Breast epithelium (tissue), 3 donors: Measurements from ENCODE around the gene CCDC92B.

Experiments used
- CTCF ChIP-seq, 3 donors: fragments of 450-650 bp; IDR thresholded peaks; one replicate each; pipeline ENCODE4 v1.5.1; 2016 to 2017; ENCODE audit warnings: antibody characterized with exemption in 3 of 3, mild to moderate bottlenecking in 3 of 3, moderate library complexity in 3 of 3
- POLR2A ChIP-seq: fragments of 450-650 bp; IDR thresholded peaks from one replicate; pipeline ENCODE4 v1.6.1; 2016; ENCODE audit warnings: antibody characterized with exemption, mild to moderate bottlenecking, moderate library complexity
- POLR2AphosphoS5 ChIP-seq, 3 donors: sonication (generic); formaldehyde crosslinking; IDR thresholded peaks; one replicate each; pipeline ENCODE4 v1.6.1; 2017; ENCODE audit warnings: antibody characterized with exemption in 3 of 3

- no peak for TF ChIP-seq CTCF (IDR thresholded peaks at IDR 0.05)
- no peak for TF ChIP-seq POLR2A
- TF ChIP-seq POLR2AphosphoS5 (IDR thresholded peaks at IDR 0.05): no peak
These were observed 26.8 kb downstream of the CCDC92B start for GRCh38 chr17:2722611-2723010.
